GM23338 (cell line): ENCODE data around the gene PPP4C.

Source experiments
- EZH2 ChIP-seq: fragments of 200-600 bp; sonication (generic); IDR thresholded peaks from one replicate; pipeline ENCODE4 v1.8.0; 2017; ENCODE audit warnings: antibody characterized with exemption, mild to moderate bottlenecking, low read depth; ENCODE audit not compliant: unreplicated experiment
- POLR2AphosphoS5 ChIP-seq: IDR thresholded peaks from 2 replicates; pipeline ENCODE4 v1.6.1; 2016; ENCODE audit warnings: antibody characterized with exemption, low read depth
- REST ChIP-seq: IDR thresholded peaks from one replicate; pipeline ENCODE4 v1.6.1; 2018; ENCODE audit warnings: antibody characterized with exemption; ENCODE audit not compliant: unreplicated experiment
- TF ChIP-seq, protein P1 (sequence below), 2 experiments: fragments of 200-600 bp in 1 of 2; sonication (generic) in 1 of 2; conservative IDR thresholded peaks; 2 replicates each; pipeline versions ENCODE4 v1.5.1 to v1.6.1; 2016 to 2017; ENCODE audit warnings: antibody characterized with exemption in 2 of 2, low read depth in 2 of 2, mild to moderate bottlenecking in 2 of 2, moderate library complexity in 1 of 2

DNA sequence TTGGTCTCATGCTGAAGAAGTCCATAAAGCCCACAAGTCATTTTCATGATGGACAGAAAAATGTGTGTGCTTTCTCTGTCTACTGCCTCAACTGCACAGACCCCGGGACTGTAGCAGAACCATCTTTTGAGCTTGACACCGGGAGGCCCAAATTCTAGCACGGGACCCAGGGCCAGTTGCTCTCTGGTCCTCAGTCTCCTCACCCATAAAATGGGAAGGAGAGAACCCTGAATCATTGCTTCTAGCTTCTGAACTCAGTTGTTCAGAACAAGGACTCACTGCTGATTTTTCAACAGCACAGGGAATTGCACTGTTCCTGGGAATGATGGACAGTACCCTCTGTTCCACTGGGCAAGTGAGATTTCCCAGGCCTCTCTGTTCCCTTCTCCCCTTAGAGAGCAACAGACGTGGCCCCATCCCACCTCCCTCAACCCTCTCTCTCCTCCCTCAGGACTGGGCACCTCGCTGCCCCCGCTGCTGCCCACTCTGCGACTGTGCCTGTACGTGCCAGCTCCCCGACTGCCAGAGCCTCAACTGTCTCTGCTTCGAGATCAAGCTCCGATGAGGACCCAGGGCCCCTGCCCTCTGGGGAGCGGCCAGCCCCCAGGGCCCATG, 12.4 kb upstream of the PPP4C start:
- no peak for TF ChIP-seq EZH2
- TF ChIP-seq, protein P1, sequence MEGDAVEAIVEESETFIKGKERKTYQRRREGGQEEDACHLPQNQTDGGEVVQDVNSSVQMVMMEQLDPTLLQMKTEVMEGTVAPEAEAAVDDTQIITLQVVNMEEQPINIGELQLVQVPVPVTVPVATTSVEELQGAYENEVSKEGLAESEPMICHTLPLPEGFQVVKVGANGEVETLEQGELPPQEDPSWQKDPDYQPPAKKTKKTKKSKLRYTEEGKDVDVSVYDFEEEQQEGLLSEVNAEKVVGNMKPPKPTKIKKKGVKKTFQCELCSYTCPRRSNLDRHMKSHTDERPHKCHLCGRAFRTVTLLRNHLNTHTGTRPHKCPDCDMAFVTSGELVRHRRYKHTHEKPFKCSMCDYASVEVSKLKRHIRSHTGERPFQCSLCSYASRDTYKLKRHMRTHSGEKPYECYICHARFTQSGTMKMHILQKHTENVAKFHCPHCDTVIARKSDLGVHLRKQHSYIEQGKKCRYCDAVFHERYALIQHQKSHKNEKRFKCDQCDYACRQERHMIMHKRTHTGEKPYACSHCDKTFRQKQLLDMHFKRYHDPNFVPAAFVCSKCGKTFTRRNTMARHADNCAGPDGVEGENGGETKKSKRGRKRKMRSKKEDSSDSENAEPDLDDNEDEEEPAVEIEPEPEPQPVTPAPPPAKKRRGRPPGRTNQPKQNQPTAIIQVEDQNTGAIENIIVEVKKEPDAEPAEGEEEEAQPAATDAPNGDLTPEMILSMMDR (conservative IDR thresholded peaks at IDR 0.05; ENCODE audit: low read depth in 2 of 2), result no peak
- TF ChIP-seq REST, result no peak
- TF ChIP-seq POLR2AphosphoS5, result no peak
